ENCODE measurements around the gene SORCS3.

The SORCS3 gene

GRCh38 chr10:105029286-105029685 lies 388.2 kb downstream of the SORCS3 start:
- in situ Hi-C loops (cut with HindIII; ENCODE audit: low sequenced_read_pairs) = no loop called here
- TF ChIP-seq CTCF (IDR thresholded peaks at IDR 0.05; ENCODE audit: low read depth, low read length) = no peak
- no peak for DNase-seq (ENCODE audit: low read depth, low spot score)
- H3K4me3 ChIP-seq (ENCODE audit: low read depth, low read length) = no peak overlapping the region

GRCh38 chr10:105037022-105037421 lies 395.9 kb downstream of the SORCS3 start:
- DNase-seq (ENCODE audit: low read depth, low spot score) = no peak
- no peak for TF ChIP-seq CTCF (IDR thresholded peaks at IDR 0.05; ENCODE audit: low read depth, low read length)
- in situ Hi-C loops (cut with HindIII; ENCODE audit: low sequenced_read_pairs) = no loop called here
- no peak overlapping the region for H3K4me3 ChIP-seq (ENCODE audit: low read depth, low read length)

GRCh38 chr10:105041956-105042355 lies 400.9 kb downstream of the SORCS3 start:
- no peak for TF ChIP-seq CTCF (IDR thresholded peaks at IDR 0.05; ENCODE audit: low read depth, low read length)
- no peak for DNase-seq (ENCODE audit: low read depth, low spot score)
- in situ Hi-C loops (cut with HindIII; ENCODE audit: low sequenced_read_pairs) = no loop called here
- H3K4me3 ChIP-seq (ENCODE audit: low read depth, low read length) = no peak overlapping the region

GRCh38 chr10:105042906-105043552 lies 401.9 kb downstream of the SORCS3 start:
- in situ Hi-C loops (cut with HindIII; ENCODE audit: low sequenced_read_pairs) = no loop called here
- H3K4me3 ChIP-seq (ENCODE audit: low read depth, low read length) = no peak overlapping the region
- no peak for DNase-seq (ENCODE audit: low read depth, low spot score)
- TF ChIP-seq CTCF (IDR thresholded peaks at IDR 0.05; ENCODE audit: low read depth, low read length) = no peak

- TF ChIP-seq CTCF (IDR thresholded peaks at IDR 0.05; ENCODE audit: low read depth, low read length) = no peak
- DNase-seq (ENCODE audit: low read depth, low spot score) = no peak
- in situ Hi-C loops (cut with HindIII; ENCODE audit: low sequenced_read_pairs) = no loop called here
- H3K4me3 ChIP-seq (ENCODE audit: low read depth, low read length) = no peak overlapping the region
Measured at GRCh38 chr10:105044902-105045301, 403.8 kb downstream of the SORCS3 start.

- no peak for TF ChIP-seq CTCF (IDR thresholded peaks at IDR 0.05; ENCODE audit: low read depth, low read length)
- no peak for DNase-seq (ENCODE audit: low read depth, low spot score)
- in situ Hi-C loops (cut with HindIII; ENCODE audit: low sequenced_read_pairs) = no loop called here
- H3K4me3 ChIP-seq (ENCODE audit: low read depth, low read length) = no peak overlapping the region
Measured at GRCh38 chr10:105056413-105056812, 415.3 kb downstream of the SORCS3 start.

Measured in astrocyte of the spinal cord (primary cell).